Ramos (cell line): ENCODE results near the gene C2CD4C.
"Not testable (repeated sequence)": the region's sequence is repeated elsewhere in the genome, so short reads cannot be mapped to it uniquely, and the experiment has no call there.

Experiments used
- in situ Hi-C: fragments of 300-500 bp; cut with MboI; formaldehyde crosslinking; loops from one replicate; pipeline ENCODE4 v1.14.3; 2022; ENCODE audit warnings: low sequenced_read_pairs; ENCODE audit not compliant: unreplicated experiment

Gene C2CD4C

GRCh38 chr19:369876-370275 lies 39.1 kb downstream of the C2CD4C start:
- in situ Hi-C loops = no loop called here

- in situ Hi-C loops = no loop called here
These were observed 39.7 kb downstream of the C2CD4C start for GRCh38 chr19:369256-369655.

- in situ Hi-C loops = no loop called here
These were observed 40.3 kb downstream of the C2CD4C start for GRCh38 chr19:368630-369024.

GRCh38 chr19:367963-368629 lies 40.9 kb downstream of the C2CD4C start:
- in situ Hi-C loops = no loop called here

GRCh38 chr19:367561-367960 lies 41.4 kb downstream of the C2CD4C start:
- in situ Hi-C loops = no loop called here

GRCh38 chr19:366951-367350 lies 42.0 kb downstream of the C2CD4C start:
- in situ Hi-C loops = no loop called here

GRCh38 chr19:366205-366783 lies 42.7 kb downstream of the C2CD4C start:
- in situ Hi-C loops = no loop called here

GRCh38 chr19:364496-365287 lies 44.3 kb downstream of the C2CD4C start:
- in situ Hi-C loops = no loop called here

GRCh38 chr19:362683-363082 lies 46.3 kb downstream of the C2CD4C start:
- in situ Hi-C loops = no loop called here

- in situ Hi-C loops = no loop called here
These were observed 46.8 kb downstream of the C2CD4C start for GRCh38 chr19:362154-362553.

- in situ Hi-C loops = no loop called here
These were observed 49.4 kb downstream of the C2CD4C start for GRCh38 chr19:359653-359925.

GRCh38 chr19:355536-355935 lies 53.4 kb downstream of the C2CD4C start:
- in situ Hi-C loops = not testable (repeated sequence)
